OCI-M1 (cell line): ENCODE measurements around the gene RRP36.
"Not testable (repeated sequence)": the region's sequence is repeated elsewhere in the genome, so short reads cannot be mapped to it uniquely, and the experiment has no call there.

ENCODE experiments used
- DNase-seq: peaks from one replicate; lab custom pipeline; 2025; lab: John Stamatoyannopoulos, UW

Gene RRP36, protein sequence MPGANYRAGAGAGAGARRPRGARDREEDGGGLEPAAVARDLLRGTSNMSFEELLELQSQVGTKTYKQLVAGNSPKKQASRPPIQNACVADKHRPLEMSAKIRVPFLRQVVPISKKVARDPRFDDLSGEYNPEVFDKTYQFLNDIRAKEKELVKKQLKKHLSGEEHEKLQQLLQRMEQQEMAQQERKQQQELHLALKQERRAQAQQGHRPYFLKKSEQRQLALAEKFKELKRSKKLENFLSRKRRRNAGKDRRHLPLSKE

DNA sequence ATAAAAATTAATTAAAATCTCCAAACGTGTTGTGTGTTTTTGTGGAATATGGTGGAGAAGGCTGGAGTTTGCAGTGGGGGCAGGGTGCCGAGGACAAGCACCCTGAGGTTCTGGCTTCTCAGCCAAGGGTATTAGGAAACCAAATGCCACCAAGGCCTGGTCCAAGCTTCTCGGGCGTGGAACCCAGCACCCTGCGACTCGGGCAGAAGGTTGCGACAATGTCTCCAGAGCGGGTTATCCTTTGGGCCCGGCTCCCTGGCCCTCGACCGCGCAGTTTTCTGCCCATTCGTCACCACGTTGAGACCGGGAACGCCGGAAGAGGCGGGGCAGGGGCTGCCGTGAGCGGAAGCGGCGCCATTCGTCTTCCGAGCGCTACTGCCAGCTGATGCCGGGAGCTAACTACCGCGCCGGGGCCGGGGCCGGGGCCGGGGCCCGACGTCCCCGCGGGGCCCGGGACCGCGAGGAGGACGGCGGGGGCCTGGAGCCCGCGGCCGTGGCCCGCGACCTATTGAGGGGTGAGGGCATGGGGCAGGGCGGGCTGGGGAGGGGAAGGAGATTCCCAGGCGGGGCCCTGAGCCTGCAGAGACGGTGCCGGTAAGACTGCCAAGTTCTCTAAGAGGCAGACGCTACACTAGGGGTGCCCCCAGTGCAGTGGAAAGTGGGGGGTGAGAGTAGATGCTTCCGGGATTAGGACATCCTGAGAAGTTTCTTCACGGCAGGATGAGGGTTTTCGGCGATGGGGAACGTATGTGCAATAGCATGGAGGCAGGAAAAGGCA is at the start of gene RRP36:
Gene RRP36 (plus strand): TSS at position 354 of the 778 bp plus-strand sequence. CDS start 32 bp downstream, at position 386.
- peak; percentile 90 for DNase-seq

DNA sequence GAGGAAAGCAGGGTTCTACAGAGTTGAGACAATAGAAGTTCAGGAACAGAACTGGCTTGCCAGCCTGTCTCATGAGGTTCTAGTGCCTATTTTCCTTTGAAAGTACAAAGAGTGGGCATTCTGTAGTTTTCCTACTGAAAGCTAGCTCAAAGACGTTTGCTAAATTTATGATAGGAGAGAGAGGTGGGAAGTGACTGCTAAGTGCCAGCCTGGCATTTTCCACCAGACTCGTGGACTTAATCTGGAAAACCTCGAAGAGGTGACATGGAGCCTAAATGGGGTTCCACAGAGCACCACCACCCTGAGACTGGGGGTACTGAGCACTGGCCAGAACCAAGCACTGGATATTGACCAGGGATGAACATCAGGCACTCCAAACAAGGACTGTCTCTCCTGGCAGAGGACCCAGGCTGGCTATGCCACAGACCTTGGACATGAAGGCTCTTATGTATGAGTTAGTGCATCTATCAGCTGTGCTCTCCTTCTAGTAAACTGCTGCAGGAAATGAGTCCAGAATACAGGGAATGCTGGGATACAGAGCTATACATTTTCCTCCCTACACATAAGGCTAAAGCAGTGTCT is 49.6 kb upstream of the RRP36 start:
- DNase-seq = no peak

DNA sequence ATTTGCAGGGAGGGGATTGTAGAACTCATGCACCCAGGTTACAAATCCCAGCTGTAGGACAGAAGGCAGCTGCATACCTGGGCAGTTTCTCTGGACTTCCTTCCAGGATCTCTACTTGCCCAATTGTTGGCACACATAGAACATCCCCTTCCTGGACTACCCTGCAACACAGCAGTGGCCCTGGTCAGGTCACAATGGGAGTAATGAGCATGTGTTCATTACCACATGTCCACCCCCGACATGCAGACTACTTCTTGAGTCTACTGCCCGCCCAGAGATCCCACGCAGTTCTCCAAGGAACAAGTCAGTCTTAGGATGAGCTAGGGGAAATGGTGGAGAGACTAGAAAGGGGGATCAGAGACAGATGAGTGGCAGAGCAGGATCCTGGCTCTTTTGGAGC is 47.5 kb upstream of the RRP36 start:
- no peak for DNase-seq

DNA sequence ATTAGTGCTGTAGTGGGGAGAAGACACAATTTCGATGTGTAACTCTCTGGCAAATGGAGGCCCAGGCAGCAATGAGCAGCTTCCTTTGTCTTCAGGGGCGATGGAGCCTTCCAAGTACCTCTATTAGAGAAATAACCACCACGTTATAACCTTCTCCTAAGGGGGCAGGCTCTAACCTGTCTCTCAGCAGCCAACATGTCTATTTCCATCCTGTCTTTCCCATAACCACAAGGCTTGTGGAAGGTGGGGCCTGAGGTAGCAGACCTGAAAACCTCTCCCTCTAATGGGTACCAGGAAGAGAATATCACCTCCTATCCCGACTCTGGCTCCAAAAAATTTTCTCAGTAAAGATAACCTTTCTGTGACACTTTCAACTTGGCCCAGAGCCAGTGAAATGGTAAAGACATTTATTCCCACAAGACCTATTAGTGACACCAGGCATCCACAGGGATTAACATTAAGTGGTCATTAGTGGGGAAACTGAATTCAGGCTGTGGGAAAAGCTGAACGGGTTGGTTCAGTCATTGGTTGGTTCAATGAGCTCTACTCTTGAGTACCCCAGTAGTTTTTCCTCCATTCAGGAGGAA is 46.4 kb upstream of the RRP36 start:
- DNase-seq = no peak

DNA sequence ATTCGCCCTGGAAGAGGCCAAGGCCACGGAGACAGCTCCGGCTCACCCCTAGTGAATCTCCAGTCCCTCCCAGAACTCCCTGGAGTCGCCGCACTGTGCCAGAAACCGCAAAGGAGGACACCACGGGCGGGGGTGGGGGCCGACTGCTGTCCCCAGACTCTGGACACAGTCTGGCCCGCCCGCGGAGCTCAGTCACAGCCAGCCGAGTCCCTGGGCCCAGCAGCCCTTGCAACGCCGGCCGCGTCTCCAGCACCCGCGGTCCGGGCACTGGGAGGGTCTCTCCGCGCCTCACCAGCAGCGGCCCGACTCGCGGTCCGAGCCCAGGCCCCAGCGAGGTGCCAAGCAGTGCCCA is 43.0 kb upstream of the RRP36 start:
- DNase-seq = peak; percentile 44

DNA sequence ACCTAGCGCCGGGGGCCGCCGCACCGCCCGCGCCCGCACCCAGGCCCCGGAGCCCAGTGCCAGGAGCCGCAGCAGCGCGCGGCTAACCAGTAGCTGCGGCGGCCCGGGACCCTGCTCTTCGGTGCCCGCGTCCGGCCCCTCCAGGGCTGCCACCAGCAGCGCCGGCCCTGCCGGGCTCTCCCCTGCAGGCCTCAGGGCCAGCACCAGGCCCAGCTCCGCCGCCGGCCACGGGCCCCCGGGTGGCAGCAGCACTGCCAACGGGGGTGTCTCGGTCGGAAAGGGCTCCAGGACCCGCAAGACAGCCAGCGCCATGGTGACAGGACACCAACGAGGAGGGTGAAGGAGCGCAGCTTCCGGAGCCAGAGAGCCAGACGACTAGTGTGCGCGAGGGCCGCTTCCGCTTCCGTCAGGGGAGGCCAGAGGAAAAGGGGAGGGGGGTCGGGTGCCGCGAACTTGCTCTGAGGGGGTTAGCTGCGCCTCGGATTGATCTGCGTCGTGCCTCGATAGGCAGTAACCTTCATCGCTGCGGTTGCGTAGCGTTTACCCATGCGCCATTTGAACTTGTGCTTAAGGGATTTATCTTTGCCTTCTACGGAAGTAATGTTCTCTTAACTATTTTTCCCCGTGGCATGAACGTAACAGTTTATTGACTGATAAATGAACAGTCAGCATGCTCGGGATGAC is 42.4 kb upstream of the RRP36 start, which contains the start of gene PEX6:
Gene PEX6 (minus strand): TSS at position 343 of the 684 bp plus-strand sequence. CDS start 31 bp downstream, at position 312.
- DNase-seq = peak; percentile 96

DNA sequence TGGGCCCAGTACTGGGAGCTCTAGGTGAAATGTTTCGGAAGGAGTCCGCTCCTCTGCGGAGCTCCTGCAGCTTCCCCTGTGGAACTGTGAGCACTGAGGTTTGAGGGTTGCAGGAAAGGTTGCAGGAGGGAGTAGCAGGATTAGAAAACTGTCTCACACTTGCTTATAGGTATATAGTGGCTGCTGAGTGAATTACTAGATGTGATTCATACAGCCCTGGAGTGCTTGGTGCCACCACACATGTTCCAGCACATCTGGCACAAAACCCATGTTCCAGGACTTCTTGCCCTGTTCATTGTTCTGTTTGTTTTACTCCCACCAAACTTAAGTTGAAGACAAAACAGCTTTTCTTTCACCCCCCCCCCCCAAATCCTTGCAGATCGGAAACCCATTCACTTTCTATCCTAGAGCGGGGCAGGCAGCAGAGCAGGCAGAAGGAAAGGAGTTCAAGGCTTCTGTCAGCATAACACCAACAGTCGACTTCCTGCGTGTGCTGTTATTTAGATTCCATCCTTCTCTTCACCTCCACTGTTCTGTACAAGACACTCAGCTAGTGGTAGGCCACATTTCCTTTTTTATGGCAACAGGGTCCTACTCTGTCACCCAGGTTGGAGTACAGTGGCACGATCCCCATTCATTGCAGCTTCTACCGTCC is 41.8 kb upstream of the RRP36 start:
- no peak for DNase-seq

DNA sequence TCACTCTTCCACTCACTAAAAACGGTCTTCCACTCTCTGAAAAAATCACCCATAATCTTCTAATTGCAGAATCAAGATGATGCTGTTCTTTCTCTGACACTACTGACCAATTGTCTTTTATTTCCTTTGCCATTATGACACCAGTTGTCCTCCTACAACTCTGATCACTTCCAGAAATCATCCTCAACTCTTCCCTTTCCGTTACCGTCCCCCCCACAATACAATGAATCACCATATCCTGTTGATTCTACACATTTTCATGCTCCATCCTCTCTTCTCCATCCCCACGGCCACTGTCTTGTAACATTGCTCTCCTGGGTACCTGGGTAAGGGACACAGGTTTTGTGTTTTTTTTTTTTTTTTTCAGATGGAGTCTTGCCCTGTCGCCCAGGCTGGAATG is 39.6 kb upstream of the RRP36 start:
- DNase-seq = no peak

DNA sequence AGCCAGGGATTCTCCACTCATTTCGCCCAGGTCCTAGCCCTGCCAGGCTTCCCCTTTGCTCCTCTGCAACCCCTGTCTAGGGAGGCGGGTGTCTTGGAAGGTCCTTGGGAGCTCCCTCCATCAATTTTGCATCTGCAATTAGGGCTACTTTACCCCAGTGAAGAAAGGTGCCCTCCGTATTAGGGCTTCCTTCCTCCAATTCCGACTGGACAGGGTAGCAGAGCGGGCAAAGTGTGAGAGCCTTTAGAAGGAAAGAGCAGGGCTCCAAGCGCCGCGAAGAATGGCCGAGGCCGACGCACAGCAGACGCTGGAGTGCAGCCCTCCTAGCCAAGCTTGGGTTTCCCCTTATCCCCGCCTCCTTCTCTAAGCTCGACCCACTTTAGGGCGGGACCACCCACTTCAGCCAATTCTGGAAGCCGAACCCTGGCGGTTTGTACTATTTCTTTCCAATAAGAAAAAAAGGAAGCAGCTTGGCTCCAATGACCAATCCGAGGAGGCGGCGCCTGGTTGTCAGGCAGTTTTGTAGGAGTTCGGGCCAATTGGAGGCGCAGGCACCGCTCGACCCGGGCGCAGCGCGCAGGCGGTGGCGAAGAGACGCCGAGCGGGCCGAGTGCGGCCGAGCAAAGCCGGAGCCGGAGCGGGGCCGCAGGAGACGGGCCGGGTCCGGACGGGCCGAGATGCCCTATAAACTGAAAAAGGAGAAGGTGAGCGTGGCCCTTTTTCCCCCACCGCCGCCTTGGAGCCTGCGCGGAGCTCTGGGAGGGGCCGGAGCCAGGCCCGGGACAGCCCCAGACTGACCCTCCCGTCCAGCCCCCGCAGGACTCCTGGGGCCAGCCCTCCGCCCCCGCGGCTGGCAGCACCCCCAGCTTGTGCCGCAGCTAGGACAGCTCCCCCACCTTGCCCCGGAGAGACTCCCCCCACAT is 37.2 kb upstream of the RRP36 start, which contains the start of gene PPP2R5D:
Gene PPP2R5D (plus strand): TSS at position 570 of the 923 bp plus-strand sequence. CDS start 108 bp downstream, at position 678.
- DNase-seq = peak; percentile 100

DNA sequence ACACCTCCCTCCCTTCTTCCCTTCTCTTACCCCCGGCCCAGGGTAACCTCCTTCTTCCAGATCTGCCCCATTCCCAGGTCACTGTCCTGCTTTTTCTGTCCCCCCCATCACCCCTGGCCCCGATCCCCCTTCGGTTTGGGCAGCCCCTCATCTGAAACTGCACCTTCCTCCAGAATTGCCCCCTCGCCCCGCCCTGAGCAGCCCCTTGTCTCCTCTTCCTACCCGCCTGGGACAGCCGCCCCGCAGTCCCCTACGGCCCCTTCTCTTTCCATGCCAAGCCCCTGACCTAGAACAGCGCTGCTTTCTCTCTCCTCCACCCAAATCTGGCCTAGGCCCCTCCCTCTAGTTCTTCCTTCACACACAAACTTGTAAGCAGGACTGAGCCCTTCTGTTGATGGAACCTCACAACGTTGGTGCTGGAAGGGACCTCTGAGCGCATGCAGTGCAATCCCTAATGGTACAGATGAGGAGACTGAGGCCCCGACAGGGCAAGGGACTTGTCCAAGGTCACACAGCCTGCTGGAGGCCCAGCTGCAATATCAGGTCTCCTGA is 36.4 kb upstream of the RRP36 start:
- peak; percentile 51 for DNase-seq

DNA sequence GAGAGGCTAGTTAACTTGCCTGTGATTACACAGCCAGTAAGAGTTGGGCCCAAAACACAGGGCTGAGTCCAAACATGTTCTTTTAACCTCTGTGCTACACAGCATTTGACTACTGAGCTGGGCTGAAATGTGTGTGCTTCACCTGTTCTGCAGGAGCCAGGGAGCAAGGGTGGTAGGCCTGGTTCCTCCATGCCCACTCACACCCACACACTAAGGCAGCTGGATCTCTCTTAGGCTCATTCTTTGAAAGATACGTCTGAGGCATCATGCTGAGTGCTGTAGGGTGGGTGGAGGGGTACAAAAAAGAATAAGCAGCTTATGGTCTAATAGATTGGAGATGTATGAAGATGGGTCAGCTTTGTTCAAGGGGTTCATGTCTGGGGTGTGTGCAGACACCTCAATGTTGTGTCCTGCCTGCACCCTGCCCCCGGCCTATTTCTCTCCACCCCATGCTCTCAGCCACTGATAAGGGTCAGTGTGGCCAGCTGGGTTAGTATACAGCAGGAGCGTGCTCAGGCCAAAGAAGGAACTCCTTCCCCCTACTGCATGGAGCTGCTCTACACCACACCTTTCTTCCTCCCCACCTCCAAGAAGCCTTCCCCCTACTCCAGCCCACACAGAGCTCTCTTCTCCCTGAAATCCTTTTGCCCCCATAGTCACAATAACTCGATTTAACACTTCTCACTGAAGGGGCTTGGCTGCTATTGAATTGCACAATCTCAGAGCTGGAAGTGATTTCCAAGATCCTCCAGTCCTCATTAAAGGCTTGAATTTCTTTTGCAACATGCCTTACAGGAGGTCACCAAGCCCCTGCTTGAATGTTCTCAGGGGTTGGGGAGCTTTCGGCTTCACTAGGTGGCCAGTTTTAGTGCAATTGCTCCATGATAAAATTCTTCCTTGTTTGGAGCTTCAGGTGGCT is 33.6 kb upstream of the RRP36 start:
- peak; percentile 66 for DNase-seq

DNA sequence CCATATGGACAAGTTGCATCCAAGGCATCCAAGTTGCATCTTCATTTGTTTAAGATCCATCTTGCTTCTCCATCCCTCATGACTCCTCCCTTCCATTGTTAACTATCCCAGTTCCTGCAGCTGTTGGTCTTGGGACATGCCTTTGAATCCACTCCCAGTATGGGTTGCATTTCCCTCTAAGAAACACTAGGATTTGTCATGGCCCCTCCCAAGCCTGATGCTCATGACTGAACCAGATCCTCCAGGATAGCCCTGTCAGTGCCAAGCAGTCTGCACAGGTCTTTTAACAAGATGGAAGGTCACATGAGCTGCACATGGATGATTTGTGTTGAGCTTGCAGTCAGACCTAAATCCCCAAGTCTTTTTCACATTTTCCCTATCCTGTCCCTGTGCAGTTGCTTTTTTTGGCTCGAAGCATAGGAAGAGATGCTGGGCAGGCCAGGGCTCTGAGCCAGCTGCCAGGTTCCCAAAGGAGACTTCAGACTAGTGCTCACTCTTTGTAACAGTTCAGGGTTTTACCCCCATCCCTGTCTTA is 32.9 kb upstream of the RRP36 start:
- no peak for DNase-seq

DNA sequence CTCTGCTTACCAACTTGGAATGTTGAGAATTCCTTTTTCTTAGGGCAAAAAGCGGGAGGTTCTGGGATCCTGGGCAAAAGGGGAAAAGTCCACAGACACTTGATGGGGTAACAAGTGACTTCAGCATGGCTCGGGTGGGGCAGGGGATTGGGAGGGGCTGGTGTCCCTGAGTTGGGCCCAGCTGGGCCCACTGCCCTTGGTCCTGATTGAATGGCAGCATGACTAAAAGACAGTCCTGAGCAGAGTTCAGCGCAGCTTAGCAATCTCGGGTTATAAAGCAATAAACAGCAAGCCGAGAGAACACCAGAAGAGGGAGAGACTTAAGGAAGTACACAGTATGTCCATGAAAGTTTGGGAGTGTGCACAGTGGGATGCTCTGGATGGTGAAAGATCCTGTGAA is 31.5 kb upstream of the RRP36 start:
- DNase-seq = no peak

DNA sequence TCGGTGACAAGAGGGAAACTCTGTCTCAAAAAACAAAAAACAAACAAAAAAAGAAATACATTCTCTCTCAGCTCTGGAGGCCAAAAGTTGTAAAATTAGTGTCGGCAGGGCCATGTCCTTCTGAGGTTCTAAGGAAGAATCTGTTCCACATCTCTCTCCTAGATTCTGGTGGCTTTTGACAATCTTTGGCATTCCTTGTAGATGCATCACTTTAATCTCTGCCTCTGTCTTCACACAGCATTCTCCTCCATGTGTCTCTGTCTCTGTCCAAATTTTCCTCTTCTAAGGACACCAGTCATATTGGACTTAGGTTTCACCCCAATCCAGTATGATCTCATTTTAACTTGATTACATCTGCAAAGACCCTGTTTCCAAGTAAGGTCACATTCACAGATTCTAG is 28.0 kb upstream of the RRP36 start:
- no peak for DNase-seq

DNA sequence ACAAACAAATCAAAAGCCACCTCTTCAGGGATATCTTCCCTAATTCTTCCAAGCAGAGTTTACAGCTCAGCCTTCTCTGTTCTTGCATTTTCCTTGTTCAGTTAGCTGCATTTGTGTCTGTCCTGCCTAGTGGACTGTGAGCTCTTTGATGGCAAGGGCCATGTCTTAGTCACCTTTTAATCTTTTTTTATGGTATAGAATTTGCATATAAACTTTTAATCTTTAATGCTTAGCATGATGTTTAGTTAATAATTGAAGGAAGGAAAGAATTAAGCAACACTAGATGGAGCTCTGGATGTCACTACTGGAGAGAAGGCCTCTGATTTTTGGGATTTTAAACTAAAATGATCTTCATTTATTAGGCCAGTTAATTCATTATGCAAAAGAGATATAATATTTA is 24.9 kb upstream of the RRP36 start:
- DNase-seq = no peak

DNA sequence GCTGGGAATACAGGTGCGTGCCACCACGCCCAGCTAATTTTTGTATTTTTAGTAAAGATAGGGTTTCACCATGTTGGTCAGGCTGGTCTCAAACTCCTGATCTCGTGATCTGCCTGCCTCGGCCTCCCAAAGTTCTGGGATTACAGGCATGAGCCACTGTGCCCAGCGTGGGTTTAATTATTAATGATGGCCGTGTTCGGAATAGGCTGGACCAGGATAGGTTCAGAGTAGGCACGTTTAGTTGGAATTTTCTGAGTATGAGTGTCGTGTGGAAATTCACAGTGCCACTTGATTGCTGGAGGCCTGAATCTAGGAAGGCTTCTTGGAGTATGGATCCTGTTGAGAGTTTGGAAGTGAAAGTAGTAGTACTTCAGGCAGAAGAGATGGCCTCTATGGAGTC is 23.2 kb upstream of the RRP36 start:
- DNase-seq = not testable (repeated sequence)

DNA sequence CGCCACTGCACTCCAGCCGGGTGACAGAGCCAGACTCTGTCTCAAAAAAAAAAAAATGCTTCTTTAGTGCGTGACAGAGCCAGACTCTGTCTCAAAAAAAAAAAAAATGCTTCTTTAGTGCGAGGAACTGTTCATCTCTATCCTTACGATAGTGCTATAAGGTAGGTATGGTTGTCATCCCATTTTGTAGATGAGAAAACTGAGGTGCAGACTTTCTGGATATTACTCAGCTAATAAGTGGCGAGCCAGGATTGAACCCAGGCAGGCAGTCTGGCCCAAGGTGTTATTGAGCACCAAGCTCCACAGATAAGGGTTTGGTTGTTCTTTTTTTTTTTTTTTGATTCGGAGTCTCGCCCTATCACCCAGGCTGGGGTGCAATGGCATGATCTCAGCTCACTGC is 19.6 kb upstream of the RRP36 start:
- DNase-seq = no peak

DNA sequence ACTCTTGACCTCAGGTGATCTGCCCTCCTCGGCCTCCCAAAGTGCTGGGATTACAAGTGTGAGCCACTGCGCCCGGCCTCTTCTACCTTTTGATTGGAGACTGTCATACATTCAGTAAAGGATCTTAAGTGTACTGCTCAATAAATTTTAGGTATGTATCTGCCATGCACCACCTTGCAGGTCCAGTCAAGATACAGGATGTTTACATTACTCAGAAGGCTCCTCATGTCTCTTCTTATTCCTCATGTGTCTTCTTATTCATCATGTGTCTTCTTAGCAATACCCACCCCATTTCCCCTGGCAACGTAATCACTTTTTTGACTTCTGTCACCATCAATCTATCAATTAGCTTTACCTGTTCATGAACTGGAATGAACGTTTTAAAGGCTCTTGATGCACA is 15.6 kb upstream of the RRP36 start:
- DNase-seq = no peak

DNA sequence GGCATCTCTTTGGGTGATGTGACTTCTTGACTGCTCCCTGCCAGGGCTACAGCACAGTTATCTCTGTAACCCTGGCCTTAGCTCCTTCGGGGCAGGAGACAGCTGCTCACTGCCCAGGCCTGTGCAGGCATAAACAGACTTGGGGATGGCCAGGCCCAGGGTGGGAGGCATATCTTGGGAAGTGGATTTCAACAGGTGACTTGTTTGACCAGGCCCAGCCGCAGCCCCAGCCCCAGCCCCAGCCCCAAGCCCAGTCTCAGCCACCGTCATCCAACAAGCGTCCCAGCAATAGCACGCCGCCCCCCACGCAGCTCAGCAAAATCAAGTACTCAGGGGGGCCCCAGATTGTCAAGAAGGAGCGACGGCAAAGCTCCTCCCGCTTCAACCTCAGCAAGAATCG is 15.2 kb upstream of the RRP36 start:
- DNase-seq = no peak
